Activated CD8-positive, alpha-beta T cell treated with anti-CD3 and anti-CD28 coated beads for 36 hours (primary cell): ENCODE results near the gene RGL4. TPM values are rescaled to one million over a fixed set of nuclear protein-coding genes. Genes with fewer than 3 reads are reported as not detected.
A peak's percentile ranks its signal among the peaks of the same experiment; 100 is the strongest.

Experiments used
- ATAC-seq: fragments of 200-7000 bp; cut with Tn5 transposase; one replicate; pipeline ENCODE4 v1.10.0; 2021; ENCODE audit warnings: mild to moderate bottlenecking, moderate library complexity
- CTCF ChIA-PET: fragments of 350-600 bp; sonication (Branson Sonifier 250); formaldehyde crosslinking; loops from one replicate; lab custom pipeline; 2021; ENCODE audit warnings: antibody characterized with exemption; lab: Charles Lee
- POLR2A ChIA-PET: fragments of 350-600 bp; sonication (Branson Sonifier 250); formaldehyde crosslinking; loops from one replicate; lab custom pipeline; 2021; ENCODE audit warnings: antibody characterized with exemption; lab: Charles Lee
- DNase-seq: peaks from one replicate; pipeline ENCODE4 v3.0.0-alpha.2; 2020
- H3K27ac Mint-ChIP-seq: one replicate; pipeline ENCODE4 v1.8.0; 2021; ENCODE audit warnings: mild to moderate bottlenecking, mixed read lengths
- H3K27me3 Mint-ChIP-seq: one replicate; pipeline ENCODE4 v1.8.0; 2021; ENCODE audit warnings: mixed read lengths
- H3K36me3 Mint-ChIP-seq: one replicate; pipeline ENCODE4 v1.8.0; 2021; ENCODE audit warnings: low read depth, mixed read lengths
- H3K4me1 Mint-ChIP-seq: one replicate; pipeline ENCODE4 v1.8.0; 2021; ENCODE audit warnings: low read depth, mixed read lengths
- H3K4me3 Mint-ChIP-seq: one replicate; pipeline ENCODE4 v1.8.0; 2021; ENCODE audit warnings: mild to moderate bottlenecking, moderate library complexity, mixed read lengths
- H3K9me3 Mint-ChIP-seq: one replicate; pipeline ENCODE4 v1.8.0; 2021; ENCODE audit warnings: mixed read lengths
- intact Hi-C: fragments of 100-400 bp; cut with micrococcal nuclease; formaldehyde crosslinking; loops from one replicate; pipeline ENCODE4 v1.10.0; 2022
- total RNA-seq, 2 experiments: library from RNA; stranded (reverse); gene quantifications; one replicate each; pipeline ENCODE4 v1.2.3, GENCODE V29; 2021
- TF ChIP-seq, protein P1 (sequence below): fragments of 200-600 bp; IDR thresholded peaks from one replicate; pipeline ENCODE4 v1.8.0; 2022; ENCODE audit warnings: antibody characterized with exemption, mild to moderate bottlenecking

The RGL4 gene
- total RNA-seq, 2 experiments from 2014 or later, result 11.9 to 16.7 TPM

DNA sequence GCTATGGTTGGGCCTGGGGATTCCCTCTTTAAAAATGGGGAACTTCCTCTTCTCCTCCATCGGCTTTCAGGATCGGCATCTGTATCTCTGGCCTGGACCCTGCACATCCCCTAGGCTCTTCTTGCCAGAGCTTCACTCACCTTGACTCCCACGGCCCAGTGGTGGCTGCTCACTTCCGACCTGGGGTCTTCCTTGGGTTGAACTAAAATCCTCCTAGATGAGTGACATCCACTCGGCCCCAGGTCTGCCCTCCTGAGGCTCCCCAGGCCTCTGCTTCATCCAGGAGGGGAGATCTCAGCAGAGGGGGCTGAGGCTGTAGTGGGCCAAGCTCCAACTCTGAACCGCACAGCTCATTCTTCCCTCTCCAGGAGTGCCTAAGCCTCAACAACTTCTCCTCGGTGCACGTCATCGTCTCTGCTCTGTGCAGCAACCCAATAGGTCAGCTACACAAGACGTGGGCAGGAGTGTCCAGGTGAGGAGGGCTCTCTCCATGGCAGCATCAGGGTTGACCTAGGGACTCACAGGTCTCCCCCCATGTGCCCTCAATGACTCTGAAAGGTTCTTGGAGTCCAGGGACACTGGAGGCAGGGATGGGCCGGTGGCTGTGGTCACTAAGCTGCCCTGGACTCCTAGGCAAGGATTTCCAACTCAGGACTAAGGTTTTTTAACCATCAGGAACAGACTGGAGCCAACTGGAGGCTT is 3.3 kb downstream of the RGL4 start:
- ChIA-PET POLR2A (interaction anchor here (1.1 to 1.3 kb wide), 2 partner anchors 38 to 69 kb away, joined by 3 to 5 read pairs; partner anchors contain the start of gene C22orf15), CTCF (interaction anchor here (1.4 to 1.7 kb wide), 2 partner anchors 77 to 156 kb away, joined by 3 to 5 read pairs; no protein-coding TSS in a partner anchor)
- Mint-ChIP-seq H3K36me3 (peaks cover 31% of the 10 kb centered on the region), H3K4me3 (no peak overlapping the region), H3K27me3 (no peaks in the 10 kb centered on the region), H3K4me1 (peaks cover 35% of the 10 kb centered on the region), H3K27ac (peak overlapping the region; percentile 100), H3K9me3 (no peaks in the 10 kb centered on the region)
- ATAC-seq (no peak), DNase-seq (no peak)
- intact Hi-C loops, result loop anchor here (10.0 kb wide), 1 partner anchor 381 kb away; no protein-coding TSS in a partner anchor
- TF ChIP-seq, protein P1, sequence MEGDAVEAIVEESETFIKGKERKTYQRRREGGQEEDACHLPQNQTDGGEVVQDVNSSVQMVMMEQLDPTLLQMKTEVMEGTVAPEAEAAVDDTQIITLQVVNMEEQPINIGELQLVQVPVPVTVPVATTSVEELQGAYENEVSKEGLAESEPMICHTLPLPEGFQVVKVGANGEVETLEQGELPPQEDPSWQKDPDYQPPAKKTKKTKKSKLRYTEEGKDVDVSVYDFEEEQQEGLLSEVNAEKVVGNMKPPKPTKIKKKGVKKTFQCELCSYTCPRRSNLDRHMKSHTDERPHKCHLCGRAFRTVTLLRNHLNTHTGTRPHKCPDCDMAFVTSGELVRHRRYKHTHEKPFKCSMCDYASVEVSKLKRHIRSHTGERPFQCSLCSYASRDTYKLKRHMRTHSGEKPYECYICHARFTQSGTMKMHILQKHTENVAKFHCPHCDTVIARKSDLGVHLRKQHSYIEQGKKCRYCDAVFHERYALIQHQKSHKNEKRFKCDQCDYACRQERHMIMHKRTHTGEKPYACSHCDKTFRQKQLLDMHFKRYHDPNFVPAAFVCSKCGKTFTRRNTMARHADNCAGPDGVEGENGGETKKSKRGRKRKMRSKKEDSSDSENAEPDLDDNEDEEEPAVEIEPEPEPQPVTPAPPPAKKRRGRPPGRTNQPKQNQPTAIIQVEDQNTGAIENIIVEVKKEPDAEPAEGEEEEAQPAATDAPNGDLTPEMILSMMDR, result no peak

DNA sequence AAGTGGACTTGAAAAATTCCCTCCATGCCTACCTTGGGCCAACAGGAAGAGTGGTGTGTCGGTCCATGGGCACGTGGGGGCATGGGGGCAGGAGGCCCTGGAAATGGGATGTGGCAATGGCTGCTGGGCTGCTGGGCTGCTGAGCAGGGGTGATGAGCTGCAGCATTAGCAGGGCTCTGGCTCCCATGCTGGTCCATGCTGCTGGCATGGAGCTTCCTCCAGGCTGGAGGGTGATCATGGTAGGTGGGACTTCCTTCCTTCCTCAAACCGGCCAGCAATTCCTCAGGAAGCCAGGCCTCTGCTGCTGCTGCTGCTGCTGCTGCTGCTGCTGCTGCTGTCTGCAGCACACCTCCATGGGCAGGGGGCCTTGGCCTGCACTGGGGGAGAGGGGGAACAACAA is 4.3 kb downstream of the RGL4 start:
- H3K4me1 Mint-ChIP-seq, result peaks cover 38% of the 10 kb centered on the region
- DNase-seq (no peak), ATAC-seq (no peak)
- ChIA-PET CTCF (interaction anchor here (0.7 to 0.9 kb wide), 2 partner anchors 9 to 155 kb away, joined by 3 to 4 read pairs; no protein-coding TSS in a partner anchor), POLR2A (interaction anchor here (0.5 to 3.6 kb wide), 5 partner anchors 11 to 614 kb away, joined by 3 to 31 read pairs (median 3); no protein-coding TSS in a partner anchor)
- H3K4me3 Mint-ChIP-seq, result no peak overlapping the region
- intact Hi-C loops, result loop anchor here (10.0 kb wide), 1 partner anchor 380 kb away; no protein-coding TSS in a partner anchor
- TF ChIP-seq, protein P1, result no peak
- H3K27me3 Mint-ChIP-seq, result no peaks in the 10 kb centered on the region
- H3K27ac Mint-ChIP-seq, result peak overlapping the region; percentile 100
- peaks cover 4% of the 10 kb centered on the region for H3K9me3 Mint-ChIP-seq
- peaks cover 40% of the 10 kb centered on the region for H3K36me3 Mint-ChIP-seq

DNA sequence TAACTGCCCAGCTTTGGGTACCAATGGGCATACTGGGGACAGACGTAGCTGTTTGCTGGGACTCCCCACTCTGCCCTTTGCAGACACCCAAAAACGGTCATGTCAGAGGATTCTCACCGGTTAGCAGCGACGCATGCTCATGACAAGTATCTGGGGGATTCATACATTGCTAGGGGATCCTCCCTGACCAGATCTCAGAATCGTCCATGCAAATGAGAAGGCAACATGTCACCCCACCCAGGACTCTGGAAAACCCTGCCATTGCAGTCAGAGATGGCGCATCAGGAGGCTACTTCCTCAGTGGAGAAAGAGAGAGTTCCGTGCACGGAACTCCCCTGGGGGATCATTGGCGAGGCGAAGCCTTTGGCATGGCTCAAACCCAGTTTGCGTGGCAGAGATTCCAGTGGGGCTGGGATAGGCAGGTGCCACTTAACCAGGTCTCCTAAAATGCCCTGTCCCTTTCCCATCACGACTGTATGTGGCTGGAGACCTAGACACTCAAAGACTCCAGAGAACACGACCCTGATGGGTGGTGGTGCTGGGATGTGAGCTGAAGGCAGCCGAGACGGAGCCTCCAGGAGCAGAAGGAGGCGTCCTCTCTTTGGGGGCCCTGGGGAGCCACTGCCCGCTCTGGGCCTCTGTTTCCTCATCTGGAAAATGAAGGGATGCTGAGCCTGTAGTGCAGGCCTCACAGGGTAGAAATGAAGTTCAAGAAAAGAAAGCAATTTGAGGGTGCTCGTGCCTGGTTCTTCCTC is 4.9 kb downstream of the RGL4 start:
- Mint-ChIP-seq H3K27ac (peak overlapping the region; percentile 100), H3K4me1 (peaks cover 44% of the 10 kb centered on the region)
- ATAC-seq, result no peak

DNA sequence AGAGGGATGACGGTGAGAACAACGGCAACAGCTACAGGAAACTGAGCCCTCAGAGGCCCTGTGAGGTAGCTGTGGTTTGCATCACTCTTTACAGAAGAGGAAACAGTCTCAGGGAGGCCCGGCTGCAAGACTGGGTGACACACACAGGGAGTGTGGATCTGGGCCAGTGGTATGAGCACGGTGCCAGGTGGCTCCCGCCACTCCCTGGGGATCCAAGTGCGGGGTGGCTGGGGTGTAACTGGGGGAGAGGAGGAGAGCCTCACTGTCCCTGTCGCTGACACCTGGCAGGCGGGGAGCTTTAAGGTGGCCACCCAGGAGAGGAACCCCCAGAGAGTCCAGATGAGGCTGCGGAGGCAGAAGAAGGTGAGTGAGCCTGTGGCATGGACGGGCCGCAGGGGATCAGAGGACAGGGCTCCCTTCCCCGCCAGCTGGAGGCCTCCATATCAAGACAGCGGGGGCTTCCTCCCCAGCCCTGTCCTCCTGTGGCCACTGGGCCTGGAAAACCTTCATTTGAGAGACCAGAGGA is 5.6 kb downstream of the RGL4 start:
- POLR2A ChIA-PET, result interaction anchor here (0.6 to 3.6 kb wide), 9 partner anchors 10 to 71 kb away, joined by 3 to 31 read pairs (median 4); partner anchors contain the start of genes C22orf15 and CHCHD10
- intact Hi-C loops, result loop anchor here (1.0 to 10.0 kb wide), 2 partner anchors 9 to 378 kb away; no protein-coding TSS in a partner anchor
- Mint-ChIP-seq H3K4me3 (peak overlapping the region; percentile 80), H3K9me3 (peaks cover 5% of the 10 kb centered on the region), H3K27me3 (no peaks in the 10 kb centered on the region), H3K4me1 (peaks cover 48% of the 10 kb centered on the region), H3K36me3 (peaks cover 49% of the 10 kb centered on the region), H3K27ac (peak overlapping the region; percentile 100)
- DNase-seq (peak; percentile 93), ATAC-seq (peak; percentile 99)
- CTCF ChIA-PET, result interaction anchor here (1.0 to 1.9 kb wide), 3 partner anchors 53 to 153 kb away, joined by 3 to 11 read pairs (median 4); no protein-coding TSS in a partner anchor
- TF ChIP-seq, protein P1, result no peak

More for the DNA sequence above, 4.9 kb downstream of the RGL4 start:
- POLR2A ChIA-PET, result interaction anchor here (0.5 to 3.6 kb wide), 9 partner anchors 10 to 614 kb away, joined by 3 to 31 read pairs (median 4); partner anchors contain the start of gene CHCHD10
- intact Hi-C loops, result loop anchor here (1.0 to 10.0 kb wide), 2 partner anchors 10 to 379 kb away; no protein-coding TSS in a partner anchor
- Mint-ChIP-seq H3K27me3 (no peaks in the 10 kb centered on the region), H3K4me3 (peak overlapping the region; percentile 80), H3K36me3 (peaks cover 42% of the 10 kb centered on the region), H3K9me3 (peaks cover 5% of the 10 kb centered on the region)
- TF ChIP-seq, protein P1, result no peak
- CTCF ChIA-PET, result interaction anchor here (0.7 to 1.9 kb wide), 4 partner anchors 9 to 154 kb away, joined by 3 to 11 read pairs (median 4); no protein-coding TSS in a partner anchor
- peak; percentile 12 for DNase-seq
